A549 (cell line): Measurements from ENCODE around the gene PAX9. TPM values are rescaled to one million over a fixed set of nuclear protein-coding genes. Genes with fewer than 3 reads are reported as not detected.

ENCODE experiments used
- ATAC-seq, 2 experiments: fragments of 200-7000 bp in 1 of 2; fragments of >200 bp in 1 of 2; cut with Nextera tagmentation in 1 of 2; cut with Tn5 transposase in 1 of 2; 3 replicates each; pipeline versions ENCODE4 v1.8.0 to v1.9.1; 2018 to 2020; ENCODE audit warnings: mild to moderate bottlenecking in 1 of 2, moderate library complexity in 1 of 2
- CTCF ChIA-PET: fragments of 300-600 bp; sonication (Branson Sonifier 250); formaldehyde crosslinking; extraction: SDS; loops from one replicate; lab custom pipeline; 2021; ENCODE audit warnings: antibody characterized with exemption, inconsistent platforms; lab: Yijun Ruan, JAX
- POLR2A ChIA-PET: fragments of 350-600 bp; formaldehyde crosslinking; extraction: SDS; loops from one replicate; lab custom pipeline; 2021; ENCODE audit warnings: antibody characterized with exemption, inconsistent platforms; lab: Yijun Ruan, JAX
- DNase-seq, 2 experiments: peaks; one replicate each; pipeline versions ENCODE4 v3.0.0 to v3.0.0-alpha.2; 2011 to 2016; ENCODE audit warnings: low read depth in 1 of 2, low spot score in 1 of 2
- FAIRE-seq: peaks from 2 replicates; lab custom pipeline; 2011; peaks lifted over from hg19 to GRCh38; lab: Jason Lieb, UNC
- H3K27ac ChIP-seq, 2 experiments: fragments of >200 bp; sonication (Bioruptor Twin); formaldehyde crosslinking; 3 replicates each; pipeline ENCODE4 v1.5.1; 2016 to 2017
- H3K4me1 ChIP-seq: fragments of >200 bp; sonication (Bioruptor Twin); formaldehyde crosslinking; 3 replicates; pipeline ENCODE4 v1.6.1; 2016
- H3K4me2 ChIP-seq: fragments of >200 bp; sonication (Bioruptor Twin); formaldehyde crosslinking; 3 replicates; pipeline ENCODE4 v1.6.1; 2016
- H3K4me3 ChIP-seq: fragments of >200 bp; sonication (Bioruptor Twin); formaldehyde crosslinking; 3 replicates; pipeline ENCODE4 v1.5.1; 2016
- H3K9me3 ChIP-seq: fragments of >200 bp; sonication (Bioruptor Twin); formaldehyde crosslinking; 3 replicates; pipeline ENCODE4 v1.6.1; 2016
- CEBPB ChIP-seq, 2 experiments: fragments of >200 bp in 1 of 2; sonication (Bioruptor Twin) in 1 of 2; formaldehyde crosslinking in 1 of 2; IDR thresholded peaks; 2 replicates each; pipeline ENCODE4 v1.6.1; 2012 to 2016
- CHD4 ChIP-seq: fragments of 200-600 bp; sonication (generic); IDR thresholded peaks from 2 replicates; pipeline ENCODE4 v1.6.1; 2016; ENCODE audit warnings: antibody characterized with exemption, mild to moderate bottlenecking, borderline replicate concordance
- ELK1 ChIP-seq: fragments of 150-350 bp; IDR thresholded peaks from 2 replicates; pipeline ENCODE4 v1.6.1; 2014; ENCODE audit warnings: low read depth, mild to moderate bottlenecking, low read length
- EP300 ChIP-seq, 2 experiments: fragments of >200 bp; sonication (Bioruptor Twin); formaldehyde crosslinking; IDR thresholded peaks; 2 replicates in 1 of 2; 3 replicates in 1 of 2; pipeline ENCODE4 v1.6.1; 2016 to 2017
- FOSB ChIP-seq: fragments of 250-450 bp; sonication (Bioruptor Pico); IDR thresholded peaks from 2 replicates; pipeline ENCODE4 v1.5.0; 2020; ENCODE audit warnings: mild to moderate bottlenecking, moderate library complexity
- FOSL2 ChIP-seq, 2 experiments: fragments of 450-650 bp in 1 of 2; fragments of >200 bp in 1 of 2; sonication (Bioruptor Twin) in 1 of 2; formaldehyde crosslinking; IDR thresholded peaks; 2 replicates each; pipeline versions ENCODE4 v1.5.0 to v1.6.1; 2016 to 2020; ENCODE audit warnings: mild to moderate bottlenecking in 1 of 2, moderate library complexity in 1 of 2
- HEYL ChIP-seq: fragments of 250-450 bp; sonication (Bioruptor Pico); IDR thresholded peaks from 2 replicates; pipeline ENCODE4 v1.8.0; 2021; ENCODE audit warnings: mild to moderate bottlenecking, moderate library complexity
- HOXB13 ChIP-seq: fragments of 250-450 bp; sonication (Bioruptor Pico); IDR thresholded peaks from 2 replicates; pipeline ENCODE4 v1.5.0; 2020; ENCODE audit warnings: low read depth, mild to moderate bottlenecking, moderate library complexity
- HOXB5 ChIP-seq: fragments of 250-450 bp; sonication (Bioruptor Pico); IDR thresholded peaks from 2 replicates; pipeline ENCODE4 v1.5.0; 2020; ENCODE audit warnings: mild to moderate bottlenecking, moderate library complexity
- MAFK ChIP-seq: fragments of 450-650 bp; IDR thresholded peaks from 2 replicates; pipeline ENCODE4 v1.6.1; 2014; ENCODE audit not compliant: partially characterized antibody
- NFE2L2 ChIP-seq: fragments of 150-350 bp; conservative IDR thresholded peaks from 2 replicates; pipeline ENCODE4 v1.6.1; 2014; ENCODE audit warnings: low read length
- POLR2AphosphoS2 ChIP-seq: conservative IDR thresholded peaks from 2 replicates; pipeline ENCODE4 v1.6.1; 2012; ENCODE audit warnings: low read length, improper control_type of control experiment, inconsistent platforms
- RAD21 ChIP-seq, 2 experiments: fragments of >200 bp in 1 of 2; sonication (Bioruptor Twin) in 1 of 2; formaldehyde crosslinking in 1 of 2; IDR thresholded peaks in 1 of 2; conservative IDR thresholded peaks in 1 of 2; 2 replicates in 1 of 2; 3 replicates in 1 of 2; pipeline ENCODE4 v1.6.1; 2012 to 2018; ENCODE audit warnings: inconsistent platforms in 1 of 2
- RCOR1 ChIP-seq: fragments of 150-350 bp; IDR thresholded peaks from 2 replicates; pipeline ENCODE4 v1.6.1; 2014; ENCODE audit warnings: antibody characterized with exemption, low read length, low read depth
- RFX5 ChIP-seq: fragments of 450-650 bp; IDR thresholded peaks from 2 replicates; pipeline ENCODE4 v1.7.1; 2014; ENCODE audit warnings: antibody characterized with exemption, mild to moderate bottlenecking, moderate library complexity
- USF2 ChIP-seq: fragments of 450-650 bp; IDR thresholded peaks from 2 replicates; pipeline ENCODE4 v1.6.1; 2014; ENCODE audit warnings: antibody characterized with exemption
- ZC3H11A ChIP-seq: fragments of 450-650 bp; IDR thresholded peaks from 2 replicates; pipeline ENCODE4 v1.6.1; 2014; ENCODE audit warnings: antibody characterized with exemption, mild to moderate bottlenecking
- ZFP36 ChIP-seq: fragments of 450-650 bp; IDR thresholded peaks from 2 replicates; pipeline ENCODE4 v1.6.1; 2014; ENCODE audit warnings: borderline replicate concordance; ENCODE audit not compliant: partially characterized antibody
- WGBS: methylation state at CpG from one replicate; pipeline ENCODE4 v1.1.6; 2017; ENCODE audit errors: missing lambda C conversion rate; 5-methylcytosine and 5-hydroxymethylcytosine counted together
- polyA plus RNA-seq, 4 experiments: library from polyadenylated mRNA; depleted of rRNA in 3 of 4; stranded (reverse); fragments of >200 nt; fragmentation: RNase III in 1 of 4; extraction: RNeasy Plus Mini Kit Qiagen cat#74134 plus additional on column Dnase treatment in 1 of 4; gene quantifications; 2 replicates in 3 of 4; 3 replicates in 1 of 4; pipeline ENCODE4 v1.2.3, GENCODE V29; 2011 to 2017

The PAX9 gene
- polyA plus RNA-seq, 2 of the 4 experiments (the other 2 are of a cell fraction): 0.75 to 1.8 TPM

GRCh38 chr14:36649872-36650650 lies 11.6 kb upstream of the PAX9 start:
- ATAC-seq (no peak), FAIRE-seq (no peak), DNase-seq (no peak)
- ChIA-PET CTCF (interaction anchor here (0.7 to 10.8 kb wide), 10 partner anchors 9 to 500 kb away, joined by 3 to 130 read pairs (median 4); partner anchors contain the start of gene PAX9), POLR2A (interaction anchor here (1.1 to 2.2 kb wide), 2 partner anchors 12 to 292 kb away, joined by 3 to 5 read pairs; partner anchors contain the start of gene PAX9)
- Histone ChIP-seq H3K27ac (no peak overlapping the region), H3K9me3 (no peaks in the 10 kb centered on the region), H3K4me2 (no peak overlapping the region), H3K4me3 (no peak overlapping the region), H3K4me1 (peaks cover 5% of the 10 kb centered on the region; the same call in 2 of the 3 replicates)
- 51% methylated on average over 4 of the region's 4 CpGs for WGBS
- no peak for TF ChIP-seq POLR2AphosphoS2
- TF ChIP-seq HOXB5: no peak
- no peak for TF ChIP-seq NFE2L2
- no peak for TF ChIP-seq ZC3H11A

GRCh38 chr14:36652542-36653201 lies 9.0 kb upstream of the PAX9 start:
- Histone ChIP-seq H3K9me3 (no peaks in the 10 kb centered on the region), H3K27ac (no peak overlapping the region), H3K4me2 (no peak overlapping the region), H3K4me1 (peaks cover 3% of the 10 kb centered on the region; the same call in 1 of the 3 replicates), H3K4me3 (no peak overlapping the region)
- FAIRE-seq (no peak), DNase-seq (no peak), ATAC-seq (no peak)
- ChIA-PET POLR2A (no interaction called here), CTCF (interaction anchor here (5.6 to 10.8 kb wide), 4 partner anchors 6 to 497 kb away, joined by 29 to 130 read pairs (median 94); partner anchors contain the start of gene PAX9)
- no peak for TF ChIP-seq CHD4

GRCh38 chr14:36653413-36653812 lies 8.2 kb upstream of the PAX9 start:
- Histone ChIP-seq H3K9me3 (no peaks in the 10 kb centered on the region), H3K4me2 (no peak overlapping the region), H3K4me1 (peaks cover 3% of the 10 kb centered on the region; the same call in 1 of the 3 replicates), H3K4me3 (no peak overlapping the region), H3K27ac (no peak overlapping the region)
- no peak for TF ChIP-seq HOXB13 (CRISPR knock-in tag)
- peak; percentile 30 to 45; a peak in 2 of 4 replicates for TF ChIP-seq CEBPB (IDR thresholded peaks at IDR 0.05)
- FAIRE-seq (no peak), ATAC-seq (no peak), DNase-seq (no peak)
- ChIA-PET POLR2A (no interaction called here), CTCF (interaction anchor here (3.7 to 6.2 kb wide), 2 partner anchors 289 to 464 kb away, joined by 22 to 29 read pairs; no protein-coding TSS in a partner anchor)
- 59% methylated on average over 3 of the region's 3 CpGs for WGBS

GRCh38 chr14:36653962-36654793 lies 7.5 kb upstream of the PAX9 start:
- 86% methylated on average over 31 of the region's 31 CpGs for WGBS
- no peak for FAIRE-seq
- Histone ChIP-seq H3K4me3 (no peak overlapping the region), H3K9me3 (no peaks in the 10 kb centered on the region), H3K4me2 (no peak overlapping the region), H3K4me1 (peaks cover 3% of the 10 kb centered on the region; the same call in 1 of the 3 replicates)
- ChIA-PET POLR2A (no interaction called here), CTCF (interaction anchor here (1.9 to 9.0 kb wide), 5 partner anchors 7 to 496 kb away, joined by 11 to 118 read pairs (median 26); no protein-coding TSS in a partner anchor)
- no peak for ATAC-seq
- no peak for TF ChIP-seq MAFK
- TF ChIP-seq RAD21 (conservative IDR thresholded peaks at IDR 0.05 in 1 of 2, IDR thresholded peaks at IDR 0.05 in 1 of 2): no peak
- TF ChIP-seq FOSL2 (IDR thresholded peaks at IDR 0.05): no peak
- no peak for TF ChIP-seq FOSL2 (CRISPR knock-in tag; IDR thresholded peaks at IDR 0.05)
- no peak for TF ChIP-seq ELK1
- TF ChIP-seq HEYL: no peak
- no peak for TF ChIP-seq ZFP36
- TF ChIP-seq RCOR1: no peak
- TF ChIP-seq FOSB (CRISPR knock-in tag): no peak
- no peak for TF ChIP-seq CHD4
- no peak for TF ChIP-seq USF2
- no peak for TF ChIP-seq EP300 (IDR thresholded peaks at IDR 0.05)
- no peak for TF ChIP-seq RFX5
- TF ChIP-seq, all 56 proteins: peak for 0
- DNase-seq: no peak
- no peak overlapping the region for H3K27ac ChIP-seq
